Prostate gland (tissue), 2 donors: Measurements from ENCODE around the gene EFHD1.

Experiments used
- CTCF ChIP-seq, 4 experiments: fragments of 200-600 bp in 2 of 4; fragments of 450-650 bp in 2 of 4; sonication (generic) in 2 of 4; IDR thresholded peaks; 1 replicate in 3 of 4; 2 replicates in 1 of 4; pipeline ENCODE4 v1.5.1; 2016 to 2019; ENCODE audit warnings: antibody characterized with exemption in 4 of 4, mild to moderate bottlenecking in 2 of 4, moderate library complexity in 2 of 4
- POLR2A ChIP-seq: fragments of 450-650 bp; IDR thresholded peaks from one replicate; pipeline ENCODE4 v1.6.1; 2016; ENCODE audit warnings: antibody characterized with exemption, mild to moderate bottlenecking
- POLR2AphosphoS5 ChIP-seq: sonication (generic); formaldehyde crosslinking; IDR thresholded peaks from one replicate; pipeline ENCODE4 v1.6.1; 2017; ENCODE audit warnings: antibody characterized with exemption

GRCh38 chr2:232689152-232689910, 55.9 kb downstream of the EFHD1 start:
- TF ChIP-seq CTCF (IDR thresholded peaks at IDR 0.05) (no peak), POLR2AphosphoS5 (no peak), POLR2A (no peak)
